IMR-90 (cell line): ENCODE results near the gene FBXO31. TPM values are rescaled to one million over a fixed set of nuclear protein-coding genes. Genes with fewer than 3 reads are reported as not detected.

Experiments
- ATAC-seq: fragments of 200-7000 bp; cut with Tn5 transposase; 2 replicates; pipeline ENCODE4 v1.9.1; 2020; ENCODE audit warnings: low read depth, mild to moderate bottlenecking, moderate library complexity
- BruUV-seq: library from RNA; stranded (reverse); fragments of 400-500 nt; replicated peaks from 2 replicates; lab custom pipeline; 2021; lab: Mats Ljungman, UMichigan
- CTCF ChIA-PET: fragments of 300-600 bp; formaldehyde crosslinking; extraction: SDS; loops from one replicate; lab custom pipeline; 2021; ENCODE audit warnings: antibody characterized with exemption; lab: Yijun Ruan, JAX
- POLR2A ChIA-PET: fragments of 300-600 bp; sonication (Branson Sonifier 250); formaldehyde crosslinking; loops from one replicate; lab custom pipeline; 2022; ENCODE audit warnings: antibody characterized with exemption; ENCODE audit not compliant: unreplicated experiment; lab: Charles Lee
- DNase-seq: peaks from one replicate; pipeline ENCODE4 v3.0.0; 2013
- H2AFZ ChIP-seq: replicated peaks from 2 replicates; pipeline ENCODE3; 2013; ENCODE audit warnings: low read length, mild to moderate bottlenecking; ENCODE audit not compliant: poor library complexity
- H2AK5ac ChIP-seq: 2 replicates; pipeline ENCODE4 v1.6.1; 2013; ENCODE audit warnings: low read depth, low read length, inconsistent platforms
- H2AK9ac ChIP-seq: replicated peaks from 2 replicates; pipeline ENCODE3; 2013; ENCODE audit warnings: mild to moderate bottlenecking, low read depth, low read length, moderate library complexity; ENCODE audit not compliant: poor library complexity
- H2BK120ac ChIP-seq: 2 replicates; pipeline ENCODE4 v1.6.1; 2013; ENCODE audit warnings: low read depth, low read length, inconsistent platforms
- H2BK15ac ChIP-seq: 3 replicates; pipeline ENCODE4 v1.6.1; 2013; ENCODE audit warnings: low read depth, low read length, inconsistent platforms
- H2BK20ac ChIP-seq: 2 replicates; pipeline ENCODE4 v1.6.1; 2013; ENCODE audit warnings: low read depth, mild to moderate bottlenecking, inconsistent platforms, low read length, moderate library complexity
- H2BK5ac ChIP-seq: 2 replicates; pipeline ENCODE4 v1.6.1; 2013; ENCODE audit warnings: mild to moderate bottlenecking, low read depth, low read length, inconsistent platforms; ENCODE audit not compliant: poor library complexity, severe bottlenecking
- H3K14ac ChIP-seq: replicated peaks from 2 replicates; pipeline ENCODE4 v1.6.1; 2013; ENCODE audit warnings: low read depth, low read length, inconsistent platforms
- H3K18ac ChIP-seq: 2 replicates; pipeline ENCODE4 v1.6.1; 2013; ENCODE audit warnings: low read depth, low read length, control low read depth
- H3K23ac ChIP-seq: 2 replicates; pipeline ENCODE4 v1.6.1; 2013; ENCODE audit warnings: low read depth, low read length, inconsistent platforms
- H3K27ac ChIP-seq: 2 replicates; pipeline ENCODE4 v1.5.1; 2013; ENCODE audit warnings: mild to moderate bottlenecking, control low read depth, low read length; ENCODE audit not compliant: insufficient read depth
- H3K27me3 ChIP-seq: 2 replicates; pipeline ENCODE4 v1.6.1; 2013; ENCODE audit warnings: low read length; ENCODE audit not compliant: control insufficient read depth, insufficient read depth
- H3K36me3 ChIP-seq: 2 replicates; pipeline ENCODE4 v1.6.1; 2013; ENCODE audit warnings: low read length, mixed read lengths; ENCODE audit not compliant: control insufficient read depth, insufficient read depth
- H3K4ac ChIP-seq: 2 replicates; pipeline ENCODE4 v1.6.1; 2013; ENCODE audit warnings: low read depth, low read length, inconsistent platforms
- H3K4me1 ChIP-seq: 2 replicates; pipeline ENCODE4 v1.6.1; 2013; ENCODE audit warnings: low read length, mixed read lengths; ENCODE audit not compliant: control insufficient read depth, insufficient read depth
- H3K4me2 ChIP-seq: 2 replicates; pipeline ENCODE4 v1.6.1; 2013; ENCODE audit warnings: low read depth, mild to moderate bottlenecking, control low read depth, low read length, moderate library complexity
- H3K4me3 ChIP-seq: 2 replicates; pipeline ENCODE4 v1.5.1; 2013; ENCODE audit warnings: low read depth, mild to moderate bottlenecking, control low read depth, low read length, moderate library complexity; ENCODE audit not compliant: insufficient read depth
- H3K56ac ChIP-seq: 2 replicates; pipeline ENCODE4 v1.6.1; 2013; ENCODE audit warnings: low read length, inconsistent platforms; ENCODE audit not compliant: insufficient read depth; ENCODE audit errors: extremely low read depth
- H3K79me1 ChIP-seq, 2 experiments: 2 replicates each; pipeline ENCODE4 v1.6.1; 2013; ENCODE audit warnings: low read length in 2 of 2, inconsistent platforms in 1 of 2, low read depth in 1 of 2
- H3K9ac ChIP-seq: 2 replicates; pipeline ENCODE4 v1.6.1; 2013; ENCODE audit warnings: low read depth, low read length, control low read depth
- H3K9me1 ChIP-seq: 2 replicates; pipeline ENCODE4 v1.6.1; 2013; ENCODE audit warnings: low read length, inconsistent platforms; ENCODE audit not compliant: insufficient read depth
- H3K9me3 ChIP-seq: 2 replicates; pipeline ENCODE4 v1.6.1; 2013; ENCODE audit warnings: low read length; ENCODE audit not compliant: control insufficient read depth, insufficient read depth
- H4K20me1 ChIP-seq: 2 replicates; pipeline ENCODE4 v1.6.1; 2013; ENCODE audit warnings: low read length, inconsistent platforms; ENCODE audit not compliant: insufficient read depth
- H4K5ac ChIP-seq: 2 replicates; pipeline ENCODE4 v1.6.1; 2013; ENCODE audit warnings: mild to moderate bottlenecking, low read depth, low read length, control low read depth
- H4K8ac ChIP-seq, 2 experiments: 2 replicates each; pipeline ENCODE4 v1.6.1; 2013; ENCODE audit warnings: low read depth in 2 of 2, low read length in 2 of 2, control low read depth in 1 of 2, inconsistent platforms in 1 of 2
- H4K91ac ChIP-seq: 2 replicates; pipeline ENCODE4 v1.6.1; 2013; ENCODE audit warnings: low read depth, low read length, inconsistent platforms; ENCODE audit not compliant: insufficient read depth
- BHLHE40 ChIP-seq: fragments of 150-350 bp; IDR thresholded peaks from 2 replicates; pipeline ENCODE4 v1.6.1; 2016; ENCODE audit warnings: mild to moderate bottlenecking, low read depth, low read length
- CEBPB ChIP-seq: IDR thresholded peaks from 2 replicates; pipeline ENCODE4 v1.6.1; 2012; ENCODE audit warnings: low read depth, low read length, improper control_type of control experiment
- CHD1 ChIP-seq: IDR thresholded peaks from 2 replicates; pipeline ENCODE4 v1.6.1; 2012; ENCODE audit warnings: low read depth, low read length, improper control_type of control experiment
- ELK1 ChIP-seq: fragments of 150-350 bp; IDR thresholded peaks from 2 replicates; pipeline ENCODE4 v1.6.1; 2016; ENCODE audit warnings: low read depth, mild to moderate bottlenecking, low read length, moderate library complexity, borderline replicate concordance
- FOS ChIP-seq: fragments of 150-350 bp; IDR thresholded peaks from 2 replicates; pipeline ENCODE4 v1.6.1; 2016; ENCODE audit warnings: low read depth, low read length
- MAFK ChIP-seq: IDR thresholded peaks from 2 replicates; pipeline ENCODE4 v1.6.1; 2012; ENCODE audit warnings: low read depth, low read length, improper control_type of control experiment
- NFE2L2 ChIP-seq: fragments of 150-350 bp; IDR thresholded peaks from 2 replicates; pipeline ENCODE4 v1.6.1; 2016; ENCODE audit warnings: low read depth, mild to moderate bottlenecking, low read length
- POLR2A ChIP-seq: IDR thresholded peaks from 2 replicates; pipeline ENCODE4 v1.6.1; 2012; ENCODE audit warnings: mild to moderate bottlenecking, low read depth, low read length
- RAD21 ChIP-seq: IDR thresholded peaks from 2 replicates; pipeline ENCODE4 v1.6.1; 2012; ENCODE audit warnings: low read length, improper control_type of control experiment
- RCOR1 ChIP-seq: IDR thresholded peaks from 2 replicates; pipeline ENCODE4 v1.6.1; 2012; ENCODE audit warnings: mild to moderate bottlenecking, low read length, improper control_type of control experiment; ENCODE audit not compliant: insufficient replicate concordance
- RFX5 ChIP-seq: IDR thresholded peaks from 2 replicates; pipeline ENCODE4 v1.8.0; 2012; ENCODE audit warnings: low read depth, mild to moderate bottlenecking, low read length, moderate library complexity
- SMC3 ChIP-seq: fragments of 150-350 bp; IDR thresholded peaks from 2 replicates; pipeline ENCODE4 v1.6.1; 2016; ENCODE audit warnings: low read depth, mild to moderate bottlenecking, antibody characterized with exemption, low read length, moderate library complexity
- WGBS, 2 experiments: methylation state at CpG; one replicate each; pipeline versions ENCODE4 v1.1.5 to v1.1.7; 2013; ENCODE audit warnings: missing lambda C conversion rate in 2 of 2; ENCODE audit not compliant: insufficient read length in 1 of 2; ENCODE audit errors: extremely low coverage in 2 of 2; 5-methylcytosine and 5-hydroxymethylcytosine counted together
- dilution Hi-C: fragments of 300-500 bp; cut with HindIII; formaldehyde crosslinking; loops from one replicate; pipeline ENCODE4 v1.14.3; 2018; ENCODE audit warnings: low sequenced_read_pairs; ENCODE audit not compliant: unreplicated experiment
- in situ Hi-C: fragments of 300-500 bp; cut with MboI; formaldehyde crosslinking; loops from 3 replicates; pipeline ENCODE4 v1.14.3; 2019; ENCODE audit warnings: low sequenced_read_pairs, inconsistent platforms, mixed read lengths
- intact Hi-C: fragments of 100-400 bp; cut with micrococcal nuclease; formaldehyde crosslinking; loops from 2 replicates; pipeline ENCODE4 v1.10.0; 2022
- polyA plus RNA-seq, 3 experiments: library from polyadenylated mRNA; depleted of rRNA; stranded (reverse); fragments of >200 nt; gene quantifications; 2 replicates each; pipeline ENCODE4 v1.2.3, GENCODE V29; 2012; ENCODE audit warnings: low replicate concordance in 1 of 3
- total RNA-seq: library from RNA; depleted of rRNA; stranded (reverse); fragments of >200 nt; gene quantifications from 2 replicates; pipeline ENCODE4 v1.2.3, GENCODE V29; 2012
- TF ChIP-seq, protein P1 (sequence below): fragments of 150-350 bp; IDR thresholded peaks from 2 replicates; pipeline ENCODE4 v1.6.1; 2017; ENCODE audit warnings: mild to moderate bottlenecking, antibody characterized with exemption, low read length, low read depth
- TF ChIP-seq, protein P2 (sequence below): conservative IDR thresholded peaks from 2 replicates; pipeline ENCODE4 v1.5.1; 2012; ENCODE audit warnings: mild to moderate bottlenecking, low read depth, low read length, improper control_type of control experiment

The FBXO31 gene
- total and polyA plus RNA-seq, 2 of the 4 experiments (the other 2 are of a cell fraction), result 10.4 to 16.9 TPM

DNA sequence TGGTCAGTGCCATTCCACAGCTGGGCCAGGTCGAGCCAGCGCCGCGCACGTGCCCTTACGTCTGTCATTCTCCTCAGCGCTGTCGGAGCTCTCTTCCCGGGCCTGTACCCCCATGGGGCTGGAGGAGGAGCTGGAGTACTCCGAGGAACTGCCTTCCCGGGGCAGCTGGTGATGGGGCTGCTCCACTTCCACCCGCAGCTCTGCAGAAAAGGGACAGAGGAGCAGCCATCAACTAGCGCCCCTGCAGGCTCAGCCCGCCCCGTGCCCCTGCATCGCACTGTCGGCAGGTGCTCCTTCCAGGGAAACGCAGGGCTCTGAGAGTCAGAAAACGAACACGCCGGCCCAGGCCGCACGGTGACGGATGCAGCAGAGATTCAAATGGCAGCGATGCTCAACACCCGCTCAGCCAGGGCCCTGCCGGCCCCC is 29.4 kb upstream of the FBXO31 start:
- ATAC-seq, result no peak
- no peak overlapping the region for H4K5ac ChIP-seq
- no peak overlapping the region for H2AK9ac ChIP-seq
- dilution Hi-C loops (no loop called here), intact Hi-C loops (no loop called here), in situ Hi-C loops (loop anchor here (25.0 kb wide), 1 partner anchor 349 kb away; the partner anchor contains the start of gene KLHDC4)
- ChIA-PET POLR2A (no interaction called here), CTCF (interaction anchor here (0.7 to 1.1 kb wide), 2 partner anchors 17 to 158 kb away, joined by 3 to 5 read pairs; no protein-coding TSS in a partner anchor)
- H3K18ac ChIP-seq, result no peak overlapping the region
- H3K9me3 ChIP-seq, result no peaks in the 10 kb centered on the region
- H3K4me2 ChIP-seq, result no peak overlapping the region
- H2BK5ac ChIP-seq, result no peak overlapping the region
- 97% methylated on average over 14 of the region's 27 CpGs; no CpG with 5 or more reads in 1 of the 2 experiments for WGBS, 2 experiments
- no peak overlapping the region for H3K23ac ChIP-seq
- no peak overlapping the region for H3K14ac ChIP-seq
- no peaks in the 10 kb centered on the region for H3K4me1 ChIP-seq
- TF ChIP-seq MAFK (no peak), NFE2L2 (no peak), RFX5 (no peak), FOS (no peak), RAD21 (no peak), RCOR1 (no peak), POLR2A (no peak), SMC3 (no peak), CEBPB (no peak), CHD1 (no peak), BHLHE40 (no peak), ELK1 (no peak)
- TF ChIP-seq, protein P1, sequence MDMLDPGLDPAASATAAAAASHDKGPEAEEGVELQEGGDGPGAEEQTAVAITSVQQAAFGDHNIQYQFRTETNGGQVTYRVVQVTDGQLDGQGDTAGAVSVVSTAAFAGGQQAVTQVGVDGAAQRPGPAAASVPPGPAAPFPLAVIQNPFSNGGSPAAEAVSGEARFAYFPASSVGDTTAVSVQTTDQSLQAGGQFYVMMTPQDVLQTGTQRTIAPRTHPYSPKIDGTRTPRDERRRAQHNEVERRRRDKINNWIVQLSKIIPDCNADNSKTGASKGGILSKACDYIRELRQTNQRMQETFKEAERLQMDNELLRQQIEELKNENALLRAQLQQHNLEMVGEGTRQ, result no peak
- TF ChIP-seq, protein P2, sequence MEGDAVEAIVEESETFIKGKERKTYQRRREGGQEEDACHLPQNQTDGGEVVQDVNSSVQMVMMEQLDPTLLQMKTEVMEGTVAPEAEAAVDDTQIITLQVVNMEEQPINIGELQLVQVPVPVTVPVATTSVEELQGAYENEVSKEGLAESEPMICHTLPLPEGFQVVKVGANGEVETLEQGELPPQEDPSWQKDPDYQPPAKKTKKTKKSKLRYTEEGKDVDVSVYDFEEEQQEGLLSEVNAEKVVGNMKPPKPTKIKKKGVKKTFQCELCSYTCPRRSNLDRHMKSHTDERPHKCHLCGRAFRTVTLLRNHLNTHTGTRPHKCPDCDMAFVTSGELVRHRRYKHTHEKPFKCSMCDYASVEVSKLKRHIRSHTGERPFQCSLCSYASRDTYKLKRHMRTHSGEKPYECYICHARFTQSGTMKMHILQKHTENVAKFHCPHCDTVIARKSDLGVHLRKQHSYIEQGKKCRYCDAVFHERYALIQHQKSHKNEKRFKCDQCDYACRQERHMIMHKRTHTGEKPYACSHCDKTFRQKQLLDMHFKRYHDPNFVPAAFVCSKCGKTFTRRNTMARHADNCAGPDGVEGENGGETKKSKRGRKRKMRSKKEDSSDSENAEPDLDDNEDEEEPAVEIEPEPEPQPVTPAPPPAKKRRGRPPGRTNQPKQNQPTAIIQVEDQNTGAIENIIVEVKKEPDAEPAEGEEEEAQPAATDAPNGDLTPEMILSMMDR, result no peak
- H3K79me1 ChIP-seq, result peaks cover 0 to 3% of the 10 kb centered on the region in 2 experiments; a peak in 1 of 4 replicates
- H3K9ac ChIP-seq, result no peak overlapping the region
- H2BK15ac ChIP-seq, result no peak overlapping the region
- no peaks in the 10 kb centered on the region for H3K27me3 ChIP-seq
- no peak for DNase-seq
- no peak overlapping the region for H2AFZ ChIP-seq
- peaks cover 18% of the 10 kb centered on the region for H4K20me1 ChIP-seq
- H3K4me3 ChIP-seq, result no peak overlapping the region
- H3K27ac ChIP-seq, result no peak overlapping the region
- no TSS peak for BruUV-seq
- no peak overlapping the region for H2BK20ac ChIP-seq
- no peak overlapping the region for H4K91ac ChIP-seq
- no peak overlapping the region for H2AK5ac ChIP-seq
- no peak overlapping the region for H2BK120ac ChIP-seq
- peaks cover 59% of the 10 kb centered on the region for H3K36me3 ChIP-seq
- H3K4ac ChIP-seq, result no peak overlapping the region
- no peak overlapping the region for H3K56ac ChIP-seq
- no peaks in the 10 kb centered on the region for H3K9me1 ChIP-seq
- H4K8ac ChIP-seq, result no peak overlapping the region
